ENCODE measurements around the gene LOXHD1. TPM values are rescaled to one million over a fixed set of nuclear protein-coding genes. Genes with fewer than 3 reads are reported as not detected.

Gene LOXHD1
- total and polyA plus RNA-seq, 2 experiments from 2014 or later = 0.21 TPM; not detected in 1

DNA sequence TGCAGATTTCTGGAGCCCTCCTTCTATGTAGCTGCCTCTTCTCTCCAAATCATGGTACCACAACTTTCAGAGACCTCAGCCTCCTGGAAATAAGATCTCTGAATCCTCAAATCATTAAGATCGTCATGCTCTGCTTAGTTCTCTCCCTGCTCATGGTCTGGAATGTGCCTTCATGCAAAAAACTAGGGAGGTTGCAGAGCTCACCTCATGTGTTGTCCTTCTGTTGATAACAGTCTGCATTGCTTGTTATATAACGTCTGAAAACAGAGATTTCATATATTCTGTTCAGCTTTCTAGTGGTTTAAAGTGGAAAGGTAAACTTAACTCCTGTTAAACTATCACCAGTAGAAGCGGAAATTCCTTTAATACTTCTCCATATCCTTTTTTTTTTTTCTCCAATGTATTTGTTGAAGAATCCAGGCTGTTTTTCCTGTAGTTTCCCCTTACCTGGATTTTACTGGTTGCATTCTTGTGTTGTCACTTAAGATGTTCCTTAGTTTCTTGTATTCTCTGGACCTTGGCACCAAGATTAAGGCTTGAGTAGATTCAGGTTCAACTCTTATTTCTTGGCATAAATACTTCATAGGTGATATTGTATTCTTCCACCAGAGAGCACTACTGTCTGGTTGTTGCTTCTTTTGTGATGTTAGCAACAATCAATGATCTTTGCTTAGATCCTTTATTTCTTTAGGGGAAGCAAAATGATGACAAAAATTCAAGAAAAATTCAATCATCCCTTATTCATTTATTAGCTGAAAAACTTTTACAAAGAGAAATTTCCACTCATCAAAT lies 211.3 kb downstream of the LOXHD1 start:
- Histone ChIP-seq H3K27ac (no peak overlapping the region), H3K27me3 (no peaks in the 10 kb centered on the region), H3K36me3 (peaks cover 5% of the 10 kb centered on the region), H3K9me3 (ENCODE audit: low read depth) (no peaks in the 10 kb centered on the region), H3K4me1 (ENCODE audit: low read depth) (no peaks in the 10 kb centered on the region), H3K4me3 (no peak overlapping the region)
- TF ChIP-seq, protein P1, sequence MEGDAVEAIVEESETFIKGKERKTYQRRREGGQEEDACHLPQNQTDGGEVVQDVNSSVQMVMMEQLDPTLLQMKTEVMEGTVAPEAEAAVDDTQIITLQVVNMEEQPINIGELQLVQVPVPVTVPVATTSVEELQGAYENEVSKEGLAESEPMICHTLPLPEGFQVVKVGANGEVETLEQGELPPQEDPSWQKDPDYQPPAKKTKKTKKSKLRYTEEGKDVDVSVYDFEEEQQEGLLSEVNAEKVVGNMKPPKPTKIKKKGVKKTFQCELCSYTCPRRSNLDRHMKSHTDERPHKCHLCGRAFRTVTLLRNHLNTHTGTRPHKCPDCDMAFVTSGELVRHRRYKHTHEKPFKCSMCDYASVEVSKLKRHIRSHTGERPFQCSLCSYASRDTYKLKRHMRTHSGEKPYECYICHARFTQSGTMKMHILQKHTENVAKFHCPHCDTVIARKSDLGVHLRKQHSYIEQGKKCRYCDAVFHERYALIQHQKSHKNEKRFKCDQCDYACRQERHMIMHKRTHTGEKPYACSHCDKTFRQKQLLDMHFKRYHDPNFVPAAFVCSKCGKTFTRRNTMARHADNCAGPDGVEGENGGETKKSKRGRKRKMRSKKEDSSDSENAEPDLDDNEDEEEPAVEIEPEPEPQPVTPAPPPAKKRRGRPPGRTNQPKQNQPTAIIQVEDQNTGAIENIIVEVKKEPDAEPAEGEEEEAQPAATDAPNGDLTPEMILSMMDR (IDR thresholded peaks at IDR 0.05; ENCODE audit: low read depth, low read length) = no peak
- no peak for DNase-seq (ENCODE audit: low read depth in 1 of 2, low spot score in 1 of 2)

DNA sequence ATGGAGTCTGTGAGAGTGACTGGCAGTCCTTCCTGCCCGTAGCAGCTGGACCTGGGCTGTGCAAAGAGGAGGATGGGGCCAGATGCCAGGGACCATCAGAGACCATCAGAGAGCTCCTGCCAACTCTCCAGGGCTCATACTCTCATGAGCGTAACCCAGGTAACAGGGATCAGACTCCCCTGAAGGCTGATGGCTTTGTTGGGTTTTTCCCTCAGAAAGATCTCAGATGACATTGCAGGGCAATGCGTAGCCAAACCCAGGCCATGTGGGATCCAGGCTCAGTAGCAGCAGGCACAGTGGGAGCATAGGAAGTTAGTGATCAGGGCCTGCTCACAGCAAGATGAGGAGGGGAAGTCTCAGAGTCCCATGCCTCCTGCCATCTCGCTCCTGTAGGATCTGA lies 218.0 kb downstream of the LOXHD1 start:
- Histone ChIP-seq H3K4me3 (no peak overlapping the region), H3K4me1 (ENCODE audit: low read depth) (no peaks in the 10 kb centered on the region), H3K27me3 (no peaks in the 10 kb centered on the region), H3K36me3 (no peaks in the 10 kb centered on the region), H3K9me3 (ENCODE audit: low read depth) (no peaks in the 10 kb centered on the region), H3K27ac (no peak overlapping the region)
- TF ChIP-seq, protein P1 (IDR thresholded peaks at IDR 0.05; ENCODE audit: low read depth, low read length) = no peak
- no peak for DNase-seq (ENCODE audit: low read depth in 1 of 2, low spot score in 1 of 2)

DNA sequence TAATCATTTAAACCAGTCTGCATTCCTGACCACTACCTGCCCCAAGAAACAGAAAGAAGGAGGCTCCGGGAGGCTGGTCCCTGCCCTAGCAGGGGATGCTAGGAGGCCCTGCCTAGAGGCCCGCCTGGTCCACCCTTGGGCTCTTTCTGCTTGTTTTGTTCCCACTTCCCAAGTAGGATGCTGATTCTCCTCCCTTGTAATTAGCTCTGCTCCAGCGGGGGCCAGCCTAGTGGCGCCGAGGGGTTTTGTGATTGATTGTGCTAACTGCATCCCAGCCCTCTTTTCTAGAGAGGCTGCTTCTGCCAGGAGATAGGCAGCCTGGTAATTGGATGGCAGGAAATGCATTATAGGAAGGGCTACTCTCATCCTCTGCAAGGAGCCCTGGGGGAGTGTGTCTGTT lies 220.0 kb downstream of the LOXHD1 start:
- no peaks in the 10 kb centered on the region for H3K36me3 ChIP-seq
- peaks cover 2% of the 10 kb centered on the region for H3K4me1 ChIP-seq (ENCODE audit: low read depth)
- H3K4me3 ChIP-seq = no peak overlapping the region
- no peak for DNase-seq (ENCODE audit: low read depth in 1 of 2, low spot score in 1 of 2)
- no peak overlapping the region for H3K27ac ChIP-seq
- H3K27me3 ChIP-seq = no peaks in the 10 kb centered on the region
- TF ChIP-seq, protein P1 (IDR thresholded peaks at IDR 0.05; ENCODE audit: low read depth, low read length) = no peak
- H3K9me3 ChIP-seq (ENCODE audit: low read depth) = no peaks in the 10 kb centered on the region

DNA sequence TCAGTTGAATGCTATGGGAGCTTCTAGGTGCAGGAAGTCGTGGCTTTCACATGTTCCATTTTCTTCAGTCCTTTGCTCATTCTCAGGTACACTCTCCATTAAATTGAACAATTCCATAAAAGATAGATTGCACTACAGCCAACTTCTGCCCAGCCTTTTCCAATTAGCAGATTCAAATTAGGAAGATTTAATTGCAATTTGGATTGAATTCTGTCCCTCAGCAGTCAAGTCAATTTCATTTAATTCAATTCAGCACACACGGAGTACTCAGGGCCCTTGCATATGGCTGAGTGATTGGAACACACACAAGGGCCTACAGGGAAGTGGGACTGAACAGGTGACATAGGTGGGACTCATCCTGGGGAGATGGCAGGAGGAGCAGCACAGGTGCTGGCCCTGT lies 220.4 kb downstream of the LOXHD1 start:
- no peaks in the 10 kb centered on the region for H3K36me3 ChIP-seq
- TF ChIP-seq, protein P1 (IDR thresholded peaks at IDR 0.05; ENCODE audit: low read depth, low read length) = no peak
- H3K4me1 ChIP-seq (ENCODE audit: low read depth) = peaks cover 6% of the 10 kb centered on the region
- H3K9me3 ChIP-seq (ENCODE audit: low read depth) = no peaks in the 10 kb centered on the region
- DNase-seq (ENCODE audit: low read depth in 1 of 2, low spot score in 1 of 2) = no peak
- H3K27ac ChIP-seq = no peak overlapping the region
- no peak overlapping the region for H3K4me3 ChIP-seq
- H3K27me3 ChIP-seq = no peaks in the 10 kb centered on the region

DNA sequence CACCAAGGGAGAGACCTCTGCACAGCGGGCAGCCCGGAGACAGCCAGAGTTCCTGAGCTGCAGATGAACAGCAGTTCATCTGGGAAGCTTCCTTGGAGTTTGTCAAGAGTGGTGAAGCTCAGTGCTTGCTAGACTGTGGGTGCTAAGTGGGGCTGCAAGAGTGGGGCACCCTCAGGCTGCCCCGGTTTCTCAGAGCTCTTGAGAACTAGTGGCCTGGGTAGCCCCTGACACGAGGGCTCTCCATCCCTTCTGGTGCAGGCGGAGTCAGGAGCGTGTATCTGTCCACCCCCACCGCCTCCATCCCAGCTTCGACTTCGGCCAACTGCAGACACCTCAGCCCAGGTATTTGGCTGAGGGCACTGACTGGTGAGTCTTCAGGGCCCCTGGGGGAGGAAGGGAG lies 222.0 kb downstream of the LOXHD1 start:
- no peaks in the 10 kb centered on the region for H3K27me3 ChIP-seq
- DNase-seq (ENCODE audit: low read depth in 1 of 2, low spot score in 1 of 2) = no peak
- no peaks in the 10 kb centered on the region for H3K36me3 ChIP-seq
- H3K4me3 ChIP-seq = no peak overlapping the region
- no peaks in the 10 kb centered on the region for H3K9me3 ChIP-seq (ENCODE audit: low read depth)
- H3K27ac ChIP-seq = no peak overlapping the region
- peaks cover 11% of the 10 kb centered on the region for H3K4me1 ChIP-seq (ENCODE audit: low read depth)
- TF ChIP-seq, protein P1 (IDR thresholded peaks at IDR 0.05; ENCODE audit: low read depth, low read length) = no peak
